ENCODE measurements around the gene AHR. TPM values are rescaled to one million over a fixed set of nuclear protein-coding genes. Genes with fewer than 3 reads are reported as not detected.
"Not testable (repeated sequence)": the region's sequence is repeated elsewhere in the genome, so short reads cannot be mapped to it uniquely, and the experiment has no call there.

The AHR gene
- total RNA-seq, 1 donor = 326 TPM

DNA sequence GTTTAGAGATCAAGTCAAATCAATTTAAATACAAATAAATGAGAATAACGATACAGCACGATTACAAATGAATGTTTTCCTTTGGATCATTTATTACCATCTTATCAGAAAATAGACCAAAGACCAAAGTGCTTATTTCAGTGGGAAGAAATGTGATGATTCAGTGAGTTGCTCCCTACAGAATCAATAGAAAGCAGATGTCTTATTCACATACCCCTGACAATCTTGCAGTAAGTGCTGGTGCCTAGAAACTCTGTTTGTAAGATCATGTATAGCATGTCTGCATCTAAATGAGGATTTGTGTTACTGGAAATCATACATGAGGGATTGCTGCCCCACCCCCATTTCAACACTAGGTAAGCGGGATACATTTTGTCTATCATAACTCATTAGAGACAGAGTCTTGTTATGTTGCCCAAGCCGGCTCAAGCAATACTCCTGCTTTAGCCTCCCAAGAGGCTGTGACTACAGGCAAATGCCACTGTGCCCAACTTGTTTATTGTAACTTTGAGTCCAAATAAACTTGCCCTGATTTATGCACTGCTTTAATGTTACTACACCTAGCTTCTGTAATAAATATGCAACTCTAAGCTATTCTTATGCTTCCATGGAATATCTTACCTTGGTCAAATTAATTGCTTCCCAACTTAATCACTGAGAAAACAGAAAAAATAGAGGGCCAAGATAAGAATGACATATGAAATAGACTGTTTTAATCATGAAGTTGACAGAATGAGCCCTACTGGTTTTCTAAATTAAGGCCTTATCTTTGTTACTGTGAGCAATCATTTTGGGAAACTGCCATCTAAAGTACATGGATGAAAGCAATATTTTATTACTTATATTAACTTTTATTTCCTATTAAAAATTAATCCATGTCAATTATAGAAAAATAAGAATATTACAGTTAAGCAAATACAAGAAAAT is 82.5 kb downstream of the AHR start:
- H3K4me3 ChIP-seq (ENCODE audit: low read depth, low read length) = no peak overlapping the region
- DNase-seq (ENCODE audit: low read depth) = peak; percentile 34
- TF ChIP-seq, protein P1, sequence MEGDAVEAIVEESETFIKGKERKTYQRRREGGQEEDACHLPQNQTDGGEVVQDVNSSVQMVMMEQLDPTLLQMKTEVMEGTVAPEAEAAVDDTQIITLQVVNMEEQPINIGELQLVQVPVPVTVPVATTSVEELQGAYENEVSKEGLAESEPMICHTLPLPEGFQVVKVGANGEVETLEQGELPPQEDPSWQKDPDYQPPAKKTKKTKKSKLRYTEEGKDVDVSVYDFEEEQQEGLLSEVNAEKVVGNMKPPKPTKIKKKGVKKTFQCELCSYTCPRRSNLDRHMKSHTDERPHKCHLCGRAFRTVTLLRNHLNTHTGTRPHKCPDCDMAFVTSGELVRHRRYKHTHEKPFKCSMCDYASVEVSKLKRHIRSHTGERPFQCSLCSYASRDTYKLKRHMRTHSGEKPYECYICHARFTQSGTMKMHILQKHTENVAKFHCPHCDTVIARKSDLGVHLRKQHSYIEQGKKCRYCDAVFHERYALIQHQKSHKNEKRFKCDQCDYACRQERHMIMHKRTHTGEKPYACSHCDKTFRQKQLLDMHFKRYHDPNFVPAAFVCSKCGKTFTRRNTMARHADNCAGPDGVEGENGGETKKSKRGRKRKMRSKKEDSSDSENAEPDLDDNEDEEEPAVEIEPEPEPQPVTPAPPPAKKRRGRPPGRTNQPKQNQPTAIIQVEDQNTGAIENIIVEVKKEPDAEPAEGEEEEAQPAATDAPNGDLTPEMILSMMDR (IDR thresholded peaks at IDR 0.05; ENCODE audit: insufficient read depth, low read length) = no peak

DNA sequence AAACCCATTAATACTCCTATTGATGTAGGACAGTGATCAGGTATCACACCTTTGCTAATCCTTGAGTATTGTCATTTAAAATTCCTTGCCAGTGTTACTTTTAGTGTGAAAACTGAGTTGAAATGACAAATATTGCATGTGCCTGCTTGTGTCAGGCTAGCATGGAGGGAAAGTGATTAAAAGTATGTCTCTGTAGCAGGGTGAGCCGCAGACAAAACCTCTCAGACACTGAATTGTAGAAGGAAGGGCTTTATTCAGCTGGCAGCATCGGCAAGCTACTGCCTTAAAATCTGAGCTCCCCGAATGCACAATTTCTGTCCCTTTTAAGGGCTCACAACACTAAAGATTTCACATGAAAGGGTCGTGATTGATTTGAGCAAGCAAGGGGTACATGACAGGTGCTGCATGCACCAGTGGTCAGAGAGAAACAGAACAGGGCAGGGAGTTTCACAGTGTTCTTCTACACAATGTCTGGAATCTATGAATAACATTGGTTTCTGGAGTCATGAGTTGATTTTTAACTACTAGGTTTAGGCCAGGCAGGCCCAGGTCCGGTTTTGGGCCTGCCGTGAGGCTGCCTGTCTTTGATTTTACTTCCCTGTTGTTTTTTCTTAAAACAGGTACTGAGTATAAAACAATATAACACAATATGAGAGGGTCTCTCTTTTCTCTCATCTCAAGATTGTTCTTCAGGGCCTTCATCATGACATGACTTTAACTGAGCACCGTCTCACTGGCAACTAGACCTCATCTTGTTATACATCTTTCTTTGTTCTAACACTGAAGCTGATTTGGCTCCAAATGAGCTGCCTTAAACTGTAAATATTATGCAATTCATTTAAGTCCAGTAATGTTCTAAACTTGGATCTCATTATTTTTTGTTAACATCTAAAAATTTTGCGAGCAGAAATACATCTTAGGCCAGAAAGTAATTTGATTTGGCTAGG is 84.2 kb downstream of the AHR start:
- not testable (repeated sequence) for H3K4me3 ChIP-seq (ENCODE audit: low read depth, low read length); DNase-seq (ENCODE audit: low read depth)

DNA sequence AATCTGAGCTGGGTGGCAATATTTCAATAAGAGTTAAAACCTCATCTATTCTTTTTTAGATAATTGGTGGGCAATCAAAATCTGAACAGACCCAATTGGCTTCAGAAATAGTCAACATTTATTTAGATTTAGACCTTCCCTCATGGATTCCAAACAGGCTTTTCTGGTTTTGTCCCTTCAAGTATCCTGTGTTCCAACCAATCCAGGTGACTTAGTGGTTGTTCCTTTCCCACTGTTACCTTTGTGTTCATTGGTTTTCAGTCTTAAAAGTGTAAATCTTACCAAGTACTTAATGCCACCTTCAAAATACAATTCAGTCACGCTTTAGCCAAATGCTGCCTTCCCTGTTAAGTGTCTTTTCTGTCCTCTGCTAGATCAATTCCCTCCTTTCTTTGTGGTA is 85.9 kb downstream of the AHR start:
- no peak overlapping the region for H3K4me3 ChIP-seq (ENCODE audit: low read depth, low read length)
- no peak for DNase-seq (ENCODE audit: low read depth)
- TF ChIP-seq, protein P1 (IDR thresholded peaks at IDR 0.05; ENCODE audit: insufficient read depth, low read length) = no peak

DNA sequence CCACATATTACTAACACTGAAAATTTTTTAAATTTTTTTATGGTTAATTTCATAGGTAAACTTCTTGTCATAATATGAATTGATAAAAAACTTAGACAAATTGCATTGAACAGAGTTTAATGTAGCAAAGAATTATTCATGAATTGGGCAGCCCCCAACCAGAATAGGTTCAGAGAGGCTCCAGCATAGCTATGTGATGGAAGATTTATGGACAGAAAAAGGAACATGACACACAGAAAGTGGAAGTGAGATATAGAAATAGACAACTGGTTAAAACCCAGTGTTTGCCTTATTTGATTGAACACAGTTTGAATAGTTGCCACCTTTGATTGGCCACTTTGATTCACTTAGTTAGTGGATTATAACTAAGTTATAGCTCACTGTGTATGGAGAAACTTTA is 87.2 kb downstream of the AHR start:
- H3K4me3 ChIP-seq (ENCODE audit: low read depth, low read length) = no peak overlapping the region
- DNase-seq (ENCODE audit: low read depth) = no peak
- TF ChIP-seq, protein P1 (IDR thresholded peaks at IDR 0.05; ENCODE audit: insufficient read depth, low read length) = no peak

DNA sequence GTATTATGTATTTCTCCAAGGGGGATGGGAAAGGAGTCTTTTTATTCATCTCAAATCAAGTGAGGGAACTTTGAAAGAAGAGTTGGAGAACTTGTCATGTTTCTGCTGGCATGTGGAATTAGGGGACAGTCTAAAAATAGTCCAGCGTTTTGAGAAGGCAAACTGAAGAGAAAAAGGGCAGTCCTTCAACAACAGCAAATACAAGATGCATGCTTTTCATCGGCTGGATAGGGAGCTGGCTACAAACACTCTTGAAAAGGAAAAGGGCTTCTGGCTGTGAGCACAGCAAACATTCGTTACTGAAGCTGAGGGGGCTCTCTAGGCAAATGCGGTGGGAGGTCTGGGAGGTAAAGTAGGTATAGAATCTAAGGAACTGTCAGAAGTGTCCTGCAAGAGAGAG is 91.9 kb downstream of the AHR start:
- TF ChIP-seq, protein P1 (IDR thresholded peaks at IDR 0.05; ENCODE audit: insufficient read depth, low read length) = no peak
- H3K4me3 ChIP-seq (ENCODE audit: low read depth, low read length) = no peak overlapping the region
- no peak for DNase-seq (ENCODE audit: low read depth)

DNA sequence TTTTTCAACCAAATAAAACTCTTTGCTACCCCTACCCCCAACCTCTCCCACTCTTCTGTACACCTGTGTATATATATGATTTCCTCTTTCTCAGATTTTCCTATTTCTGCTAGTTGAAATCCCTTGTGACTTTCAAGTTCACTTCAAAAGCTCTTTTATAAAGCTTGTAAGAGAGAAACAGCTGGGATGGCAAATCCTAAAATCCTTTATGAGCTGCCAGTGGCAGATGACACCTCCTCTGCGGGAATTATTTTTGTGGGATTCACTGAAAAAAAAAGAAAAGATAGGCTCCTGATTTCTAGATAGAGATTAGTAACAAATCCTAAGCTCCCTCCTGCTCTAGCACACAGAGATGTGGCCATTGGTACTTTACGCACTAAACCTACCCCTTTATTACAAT is 92.9 kb downstream of the AHR start:
- no peak overlapping the region for H3K4me3 ChIP-seq (ENCODE audit: low read depth, low read length)
- TF ChIP-seq, protein P1 (IDR thresholded peaks at IDR 0.05; ENCODE audit: insufficient read depth, low read length) = no peak
- DNase-seq (ENCODE audit: low read depth) = no peak

DNA sequence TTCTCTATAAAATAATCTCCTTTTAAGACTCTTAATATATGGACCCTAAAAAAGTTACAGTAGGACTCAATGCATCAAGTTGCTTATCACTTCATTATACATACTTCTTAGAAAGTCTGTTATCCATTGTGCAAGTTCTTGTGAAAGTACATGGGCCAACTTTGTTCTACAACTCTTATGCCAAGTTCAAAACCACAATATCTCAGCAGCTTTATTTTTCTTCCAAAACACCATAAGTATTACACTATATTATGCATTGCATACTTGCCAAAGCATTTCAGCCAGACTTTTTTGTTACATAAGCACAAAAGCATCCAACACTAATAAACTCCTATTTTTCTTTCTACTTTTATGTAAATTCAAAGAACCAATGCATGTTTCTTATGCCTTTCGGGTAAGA is 94.4 kb downstream of the AHR start:
- DNase-seq (ENCODE audit: low read depth) = peak; percentile 97
- TF ChIP-seq, protein P1 (IDR thresholded peaks at IDR 0.05; ENCODE audit: insufficient read depth, low read length) = no peak
- no peak overlapping the region for H3K4me3 ChIP-seq (ENCODE audit: low read depth, low read length)

DNA sequence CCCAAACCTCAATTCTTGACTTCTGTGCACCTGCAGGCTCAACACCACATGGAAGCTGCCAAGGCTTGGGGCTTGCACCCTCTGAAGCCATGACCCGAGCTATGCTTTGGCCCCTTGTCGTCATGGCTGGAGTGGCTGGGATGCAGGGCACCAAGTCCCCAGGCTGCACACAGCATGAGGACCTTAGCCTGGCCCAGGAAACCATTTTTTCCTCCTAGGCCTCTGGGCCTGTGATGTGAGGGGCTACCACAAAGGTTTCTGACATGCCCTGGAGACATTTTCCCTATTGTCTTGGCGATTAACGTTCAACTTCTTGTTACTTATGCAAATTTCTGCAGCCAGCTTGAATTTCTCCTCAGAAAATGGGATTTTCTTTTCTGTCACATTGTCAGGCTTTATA is 96.1 kb downstream of the AHR start:
- DNase-seq (ENCODE audit: low read depth); H3K4me3 ChIP-seq (ENCODE audit: low read depth, low read length): not testable (repeated sequence)

All from fibroblast of the aortic adventitia (primary cell).